IMR-90 (cell line): ENCODE data around the gene IGF2BP1. TPM values are rescaled to one million over a fixed set of nuclear protein-coding genes. Genes with fewer than 3 reads are reported as not detected.

ENCODE experiments used
- ATAC-seq: fragments of 200-7000 bp; cut with Tn5 transposase; 2 replicates; pipeline ENCODE4 v1.9.1; 2020; ENCODE audit warnings: low read depth, mild to moderate bottlenecking, moderate library complexity
- BruUV-seq: library from RNA; stranded (reverse); fragments of 400-500 nt; replicated peaks from 2 replicates; lab custom pipeline; 2021; lab: Mats Ljungman, UMichigan
- CTCF ChIA-PET: fragments of 300-600 bp; formaldehyde crosslinking; extraction: SDS; loops from one replicate; lab custom pipeline; 2021; ENCODE audit warnings: antibody characterized with exemption; lab: Yijun Ruan, JAX
- POLR2A ChIA-PET: fragments of 300-600 bp; sonication (Branson Sonifier 250); formaldehyde crosslinking; loops from one replicate; lab custom pipeline; 2022; ENCODE audit warnings: antibody characterized with exemption; ENCODE audit not compliant: unreplicated experiment; lab: Charles Lee
- DNase-seq: peaks from one replicate; pipeline ENCODE4 v3.0.0; 2013
- H2AFZ ChIP-seq: replicated peaks from 2 replicates; pipeline ENCODE3; 2013; ENCODE audit warnings: low read length, mild to moderate bottlenecking; ENCODE audit not compliant: poor library complexity
- H2AK5ac ChIP-seq: 2 replicates; pipeline ENCODE4 v1.6.1; 2013; ENCODE audit warnings: low read depth, low read length, inconsistent platforms
- H2AK9ac ChIP-seq: replicated peaks from 2 replicates; pipeline ENCODE3; 2013; ENCODE audit warnings: mild to moderate bottlenecking, low read depth, low read length, moderate library complexity; ENCODE audit not compliant: poor library complexity
- H2BK120ac ChIP-seq: 2 replicates; pipeline ENCODE4 v1.6.1; 2013; ENCODE audit warnings: low read depth, low read length, inconsistent platforms
- H2BK15ac ChIP-seq: 3 replicates; pipeline ENCODE4 v1.6.1; 2013; ENCODE audit warnings: low read depth, low read length, inconsistent platforms
- H2BK20ac ChIP-seq: 2 replicates; pipeline ENCODE4 v1.6.1; 2013; ENCODE audit warnings: low read depth, mild to moderate bottlenecking, inconsistent platforms, low read length, moderate library complexity
- H2BK5ac ChIP-seq: 2 replicates; pipeline ENCODE4 v1.6.1; 2013; ENCODE audit warnings: mild to moderate bottlenecking, low read depth, low read length, inconsistent platforms; ENCODE audit not compliant: poor library complexity, severe bottlenecking
- H3K14ac ChIP-seq: replicated peaks from 2 replicates; pipeline ENCODE4 v1.6.1; 2013; ENCODE audit warnings: low read depth, low read length, inconsistent platforms
- H3K18ac ChIP-seq: 2 replicates; pipeline ENCODE4 v1.6.1; 2013; ENCODE audit warnings: low read depth, low read length, control low read depth
- H3K23ac ChIP-seq: 2 replicates; pipeline ENCODE4 v1.6.1; 2013; ENCODE audit warnings: low read depth, low read length, inconsistent platforms
- H3K27ac ChIP-seq: 2 replicates; pipeline ENCODE4 v1.5.1; 2013; ENCODE audit warnings: mild to moderate bottlenecking, control low read depth, low read length; ENCODE audit not compliant: insufficient read depth
- H3K27me3 ChIP-seq: 2 replicates; pipeline ENCODE4 v1.6.1; 2013; ENCODE audit warnings: low read length; ENCODE audit not compliant: control insufficient read depth, insufficient read depth
- H3K36me3 ChIP-seq: 2 replicates; pipeline ENCODE4 v1.6.1; 2013; ENCODE audit warnings: low read length, mixed read lengths; ENCODE audit not compliant: control insufficient read depth, insufficient read depth
- H3K4ac ChIP-seq: 2 replicates; pipeline ENCODE4 v1.6.1; 2013; ENCODE audit warnings: low read depth, low read length, inconsistent platforms
- H3K4me1 ChIP-seq: 2 replicates; pipeline ENCODE4 v1.6.1; 2013; ENCODE audit warnings: low read length, mixed read lengths; ENCODE audit not compliant: control insufficient read depth, insufficient read depth
- H3K4me2 ChIP-seq: 2 replicates; pipeline ENCODE4 v1.6.1; 2013; ENCODE audit warnings: low read depth, mild to moderate bottlenecking, control low read depth, low read length, moderate library complexity
- H3K4me3 ChIP-seq: 2 replicates; pipeline ENCODE4 v1.5.1; 2013; ENCODE audit warnings: low read depth, mild to moderate bottlenecking, control low read depth, low read length, moderate library complexity; ENCODE audit not compliant: insufficient read depth
- H3K56ac ChIP-seq: 2 replicates; pipeline ENCODE4 v1.6.1; 2013; ENCODE audit warnings: low read length, inconsistent platforms; ENCODE audit not compliant: insufficient read depth; ENCODE audit errors: extremely low read depth
- H3K79me1 ChIP-seq, 2 experiments: 2 replicates each; pipeline ENCODE4 v1.6.1; 2013; ENCODE audit warnings: low read length in 2 of 2, inconsistent platforms in 1 of 2, low read depth in 1 of 2
- H3K9ac ChIP-seq: 2 replicates; pipeline ENCODE4 v1.6.1; 2013; ENCODE audit warnings: low read depth, low read length, control low read depth
- H3K9me1 ChIP-seq: 2 replicates; pipeline ENCODE4 v1.6.1; 2013; ENCODE audit warnings: low read length, inconsistent platforms; ENCODE audit not compliant: insufficient read depth
- H3K9me3 ChIP-seq: 2 replicates; pipeline ENCODE4 v1.6.1; 2013; ENCODE audit warnings: low read length; ENCODE audit not compliant: control insufficient read depth, insufficient read depth
- H4K20me1 ChIP-seq: 2 replicates; pipeline ENCODE4 v1.6.1; 2013; ENCODE audit warnings: low read length, inconsistent platforms; ENCODE audit not compliant: insufficient read depth
- H4K5ac ChIP-seq: 2 replicates; pipeline ENCODE4 v1.6.1; 2013; ENCODE audit warnings: mild to moderate bottlenecking, low read depth, low read length, control low read depth
- H4K8ac ChIP-seq, 2 experiments: 2 replicates each; pipeline ENCODE4 v1.6.1; 2013; ENCODE audit warnings: low read depth in 2 of 2, low read length in 2 of 2, control low read depth in 1 of 2, inconsistent platforms in 1 of 2
- H4K91ac ChIP-seq: 2 replicates; pipeline ENCODE4 v1.6.1; 2013; ENCODE audit warnings: low read depth, low read length, inconsistent platforms; ENCODE audit not compliant: insufficient read depth
- BHLHE40 ChIP-seq: fragments of 150-350 bp; IDR thresholded peaks from 2 replicates; pipeline ENCODE4 v1.6.1; 2016; ENCODE audit warnings: mild to moderate bottlenecking, low read depth, low read length
- CEBPB ChIP-seq: IDR thresholded peaks from 2 replicates; pipeline ENCODE4 v1.6.1; 2012; ENCODE audit warnings: low read depth, low read length, improper control_type of control experiment
- CTCF ChIP-seq: conservative IDR thresholded peaks from 2 replicates; pipeline ENCODE4 v1.5.1; 2012; ENCODE audit warnings: mild to moderate bottlenecking, low read depth, low read length, improper control_type of control experiment
- ELK1 ChIP-seq: fragments of 150-350 bp; IDR thresholded peaks from 2 replicates; pipeline ENCODE4 v1.6.1; 2016; ENCODE audit warnings: low read depth, mild to moderate bottlenecking, low read length, moderate library complexity, borderline replicate concordance
- FOS ChIP-seq: fragments of 150-350 bp; IDR thresholded peaks from 2 replicates; pipeline ENCODE4 v1.6.1; 2016; ENCODE audit warnings: low read depth, low read length
- NFE2L2 ChIP-seq: fragments of 150-350 bp; IDR thresholded peaks from 2 replicates; pipeline ENCODE4 v1.6.1; 2016; ENCODE audit warnings: low read depth, mild to moderate bottlenecking, low read length
- RAD21 ChIP-seq: IDR thresholded peaks from 2 replicates; pipeline ENCODE4 v1.6.1; 2012; ENCODE audit warnings: low read length, improper control_type of control experiment
- RCOR1 ChIP-seq: IDR thresholded peaks from 2 replicates; pipeline ENCODE4 v1.6.1; 2012; ENCODE audit warnings: mild to moderate bottlenecking, low read length, improper control_type of control experiment; ENCODE audit not compliant: insufficient replicate concordance
- RFX5 ChIP-seq: IDR thresholded peaks from 2 replicates; pipeline ENCODE4 v1.8.0; 2012; ENCODE audit warnings: low read depth, mild to moderate bottlenecking, low read length, moderate library complexity
- WGBS, 2 experiments: methylation state at CpG; one replicate each; pipeline versions ENCODE4 v1.1.5 to v1.1.7; 2013; ENCODE audit warnings: missing lambda C conversion rate in 2 of 2; ENCODE audit not compliant: insufficient read length in 1 of 2; ENCODE audit errors: extremely low coverage in 2 of 2; 5-methylcytosine and 5-hydroxymethylcytosine counted together
- dilution Hi-C: fragments of 300-500 bp; cut with HindIII; formaldehyde crosslinking; loops from one replicate; pipeline ENCODE4 v1.14.3; 2018; ENCODE audit warnings: low sequenced_read_pairs; ENCODE audit not compliant: unreplicated experiment
- in situ Hi-C: fragments of 300-500 bp; cut with MboI; formaldehyde crosslinking; loops from 3 replicates; pipeline ENCODE4 v1.14.3; 2019; ENCODE audit warnings: low sequenced_read_pairs, inconsistent platforms, mixed read lengths
- intact Hi-C: fragments of 100-400 bp; cut with micrococcal nuclease; formaldehyde crosslinking; loops from 2 replicates; pipeline ENCODE4 v1.10.0; 2022
- polyA plus RNA-seq, 3 experiments: library from polyadenylated mRNA; depleted of rRNA; stranded (reverse); fragments of >200 nt; gene quantifications; 2 replicates each; pipeline ENCODE4 v1.2.3, GENCODE V29; 2012; ENCODE audit warnings: low replicate concordance in 1 of 3
- total RNA-seq: library from RNA; depleted of rRNA; stranded (reverse); fragments of >200 nt; gene quantifications from 2 replicates; pipeline ENCODE4 v1.2.3, GENCODE V29; 2012

IGF2BP1 gene
- total and polyA plus RNA-seq, 2 of the 4 experiments (the other 2 are of a cell fraction) = 10.2 to 13.1 TPM

GRCh38 chr17:49021095-49021767 is 24.0 kb downstream of the IGF2BP1 start:
- POLR2A ChIA-PET = interaction anchor here (0.5 kb wide), 1 partner anchor 22 kb away, joined by 4 read pairs; no protein-coding TSS in a partner anchor
- H4K20me1 ChIP-seq = peaks cover 38% of the 10 kb centered on the region

More at GRCh38 chr17:49021095-49021767, 24.0 kb downstream of the IGF2BP1 start:
- no TSS peak for BruUV-seq
- Histone ChIP-seq H2AK9ac (peak overlapping the region; percentile 76), H3K56ac (no peak overlapping the region), H2BK15ac (peak overlapping the region; percentile 69; the same call in 2 of the 3 replicates), H4K5ac (no peak overlapping the region; the same call in 1 of the 2 replicates), H2AFZ (peak overlapping the region; percentile 6), H3K9me3 (no peaks in the 10 kb centered on the region), H4K91ac (peak overlapping the region; percentile 99), H3K9me1 (peaks cover 35% of the 10 kb centered on the region), H3K79me1 (peaks cover 32 to 88% of the 10 kb centered on the region in 2 experiments), H3K18ac (no peak overlapping the region), H3K27me3 (no peaks in the 10 kb centered on the region), H3K4me1 (peaks cover 27% of the 10 kb centered on the region), H4K8ac (peak overlapping the region; percentile 78 to 98; a peak in 3 of 4 replicates), H3K23ac (peak overlapping the region; percentile 82), H3K14ac (peak overlapping the region; percentile 93), H3K4me3 (no peak overlapping the region), H3K4me2 (no peak overlapping the region), H3K9ac (no peak overlapping the region), H3K27ac (peak overlapping the region; percentile 82), H2BK5ac (peak overlapping the region; percentile 88), H2BK120ac (peak overlapping the region; percentile 94), H2BK20ac (peak overlapping the region; percentile 53), H3K4ac (peak overlapping the region; percentile 91), H2AK5ac (peak overlapping the region; percentile 96; the same call in 1 of the 2 replicates), H3K36me3 (peaks cover 5% of the 10 kb centered on the region)
- no CpG with 5 or more reads among the region's 5 CpGs for WGBS, 2 experiments
- CTCF ChIA-PET = interaction anchor here (1.3 kb wide), 1 partner anchor 11 kb away, joined by 3 read pairs; no protein-coding TSS in a partner anchor
- dilution Hi-C loops (no loop called here), intact Hi-C loops (no loop called here), in situ Hi-C loops (no loop called here)
- ATAC-seq = peak; percentile 6; the same call in 1 of the 2 replicates
- DNase-seq = peak; percentile 29
- TF ChIP-seq ELK1 = no peak
- TF ChIP-seq CTCF = no peak
- TF ChIP-seq CEBPB = no peak
- no peak for TF ChIP-seq NFE2L2
- no peak for TF ChIP-seq FOS
- TF ChIP-seq BHLHE40 = no peak
- TF ChIP-seq RFX5 = no peak
- TF ChIP-seq RCOR1 = no peak
- TF ChIP-seq RAD21 = no peak
